Measurements from ENCODE around the gene GBGT1. TPM values are rescaled to one million over a fixed set of nuclear protein-coding genes. Genes with fewer than 3 reads are reported as not detected.

Gene GBGT1
- total and polyA plus RNA-seq, 9 of the 15 experiments (the other 6 are each of a cell fraction or from before 2014, with no cell fraction given) = 0.55 to 25.8 (median 13.7) TPM

DNA sequence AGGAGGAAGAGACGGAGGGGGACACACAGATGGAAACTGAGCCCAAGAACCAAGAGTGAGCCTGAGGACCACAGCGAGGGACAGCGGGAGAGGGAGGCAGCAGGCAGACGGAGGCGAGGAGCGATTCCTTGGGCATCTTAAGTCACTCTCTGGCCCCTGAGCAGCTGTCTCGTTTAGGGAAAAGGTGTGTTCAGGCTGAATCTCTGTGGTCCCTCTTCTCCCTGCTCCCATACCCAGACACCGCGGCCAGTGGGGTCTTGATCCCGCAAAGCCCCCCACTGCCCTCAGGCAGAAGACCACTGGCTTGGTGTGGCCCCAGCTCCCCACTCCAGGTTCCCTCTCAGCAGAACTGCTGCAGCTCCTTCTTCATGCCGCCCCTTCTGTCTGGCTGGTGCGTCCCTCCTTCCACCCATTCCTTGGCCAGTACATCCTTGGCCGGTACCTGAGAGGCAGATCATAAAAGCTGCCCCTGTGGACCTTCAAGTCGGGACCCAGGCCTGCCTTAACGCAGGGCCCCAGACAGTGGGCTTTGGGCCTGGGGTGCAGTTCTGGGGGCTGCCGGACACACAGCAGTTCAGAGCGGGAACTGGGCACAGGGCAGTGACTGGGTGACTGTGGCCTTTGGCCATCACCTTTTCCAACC, 36.9 kb downstream of the GBGT1 start:
- TF ChIP-seq PCBP2 (IDR thresholded peaks at IDR 0.05; ENCODE audit: low read depth, low read length, poor library complexity, severe bottlenecking) (no peak), ZNF707 (CRISPR knock-in tag; conservative IDR thresholded peaks at IDR 0.05) (no peak), KAT8 (IDR thresholded peaks at IDR 0.05; ENCODE audit: low read depth) (no peak), FOSL1 (tag; conservative IDR thresholded peaks at IDR 0.05) (no peak), ZNF668 (CRISPR knock-in tag; IDR thresholded peaks at IDR 0.05) (no peak), RNF2 (IDR thresholded peaks at IDR 0.05) (no peak), KDM4B (IDR thresholded peaks at IDR 0.05; ENCODE audit: borderline replicate concordance in 2 of 2, low read depth in 1 of 2) (no peak)
- Histone ChIP-seq H3K36me3 (ENCODE audit: control insufficient read depth, insufficient read depth, low read length) (peaks cover 9% of the 10 kb centered on the region; the same call in 2 of the 3 replicates), H3K9me1 (ENCODE audit: control insufficient read depth, insufficient read depth, low read length) (no peaks in the 10 kb centered on the region), H3K4me1 (replicated peaks in 1 of 2; ENCODE audit: control insufficient read depth in 2 of 2, insufficient read depth in 2 of 2, low read length in 2 of 2) (peaks cover 33 to 68% of the 10 kb centered on the region in 2 experiments), H3K9me3 (replicated peaks; ENCODE audit: control insufficient read depth, insufficient read depth, low read depth, low read length) (no peaks in the 10 kb centered on the region), H3K4me2 (ENCODE audit: insufficient read depth, low read length) (no peak overlapping the region), H2AFZ (ENCODE audit: low read depth, low read length) (no peak overlapping the region), H3K9ac (ENCODE audit: insufficient read depth in 1 of 2, low read depth in 2 of 2, low read length in 2 of 2) (peak overlapping the region in 1 of 2 experiments; percentile 65; a peak in 2 of 4 replicates), H3K79me2 (ENCODE audit: control insufficient read depth, insufficient read depth, low read length) (peaks cover 60% of the 10 kb centered on the region), H3K27me3 (ENCODE audit: control insufficient read depth in 2 of 2, insufficient read depth in 2 of 2, low read length in 2 of 2) (no peaks in the 10 kb centered on the region), H4K20me1 (replicated peaks; ENCODE audit: control insufficient read depth, insufficient read depth, low read length) (no peaks in the 10 kb centered on the region; the same call in 1 of the 2 replicates), H3K4me3 (no peak overlapping the region), H3K27ac (ENCODE audit: extremely low read depth, low read depth, low read length) (peak overlapping the region; percentile 19; the same call in 1 of the 3 replicates)
- no peak for FAIRE-seq
- 88% methylated on average over 16 of the region's 17 CpGs for WGBS (ENCODE audit: insufficient coverage, low coverage, missing lambda C conversion rate)
- in situ Hi-C loops (cut with MboI) (no loop called here), intact Hi-C loops (cut with micrococcal nuclease) (no loop called here)
- no peak for ATAC-seq
- ChIA-PET POLR2A (interaction anchor here (1.0 to 1.2 kb wide), 3 partner anchors 9 to 17 kb away, joined by 3 to 4 read pairs (median 4); no protein-coding TSS in a partner anchor), CTCF (ENCODE audit: low intra/inter-chr PET ratio) (no interaction called here)
- BruUV-seq (replicated peaks) = no TSS peak
- DNase-seq (ENCODE audit: extremely low read depth in 1 of 4, low spot score in 3 of 4) = no peak

All from K562 (cell line).